Right lobe of liver (tissue), 6 donors: ENCODE data around the gene HACD3. TPM values are rescaled to one million over a fixed set of nuclear protein-coding genes. Genes with fewer than 3 reads are reported as not detected.
A peak's percentile ranks its signal among the peaks of the same experiment; 100 is the strongest.
"Not testable (repeated sequence)": the region's sequence is repeated elsewhere in the genome, so short reads cannot be mapped to it uniquely, and the experiment has no call there.

Experiments
- ATAC-seq, 4 donors: fragments of 200-7000 bp; cut with Tn5 transposase; one replicate each; pipeline ENCODE4 v1.9.1; 2020; ENCODE audit warnings: mild to moderate bottlenecking in 4 of 4, moderate library complexity in 4 of 4
- DNase-seq, 3 donors: peaks; one replicate each; pipeline ENCODE4 v3.0.0-alpha.2; 2020
- H3K27ac ChIP-seq, 3 donors: fragments of 200-600 bp; one replicate each; pipeline ENCODE4 v1.8.0; 2022
- H3K27me3 ChIP-seq, 2 donors: fragments of 200-600 bp; one replicate each; pipeline ENCODE4 v1.8.0; 2022
- H3K36me3 ChIP-seq, 4 donors: fragments of 200-600 bp; sonication (generic) in 1 of 4; one replicate each; pipeline versions ENCODE4 v1.5.1 to v1.8.0; 2017 to 2022; ENCODE audit warnings: control low read depth in 1 of 4
- H3K4me1 ChIP-seq, 4 donors: fragments of 200-600 bp; sonication (generic) in 1 of 4; one replicate each; pipeline versions ENCODE4 v1.5.1 to v1.8.0; 2017 to 2022; ENCODE audit warnings: control low read depth in 1 of 4
- H3K4me3 ChIP-seq, 3 donors: fragments of 200-600 bp; one replicate each; pipeline ENCODE4 v1.8.0; 2022
- H3K9me3 ChIP-seq, 4 donors: fragments of 200-600 bp; sonication (generic) in 1 of 4; one replicate each; pipeline versions ENCODE4 v1.5.1 to v1.8.0; 2017 to 2022; ENCODE audit warnings: control low read depth in 1 of 4
- POLR2A ChIP-seq: fragments of 450-650 bp; IDR thresholded peaks from one replicate; pipeline ENCODE4 v1.6.1; 2017; ENCODE audit warnings: antibody characterized with exemption, mild to moderate bottlenecking
- WGBS: methylation state at CpG from one replicate; pipeline ENCODE4 v1.1.6; 2018; ENCODE audit warnings: low coverage, low lambda C conversion rate; ENCODE audit not compliant: insufficient coverage; ENCODE audit errors: missing lambda C conversion rate; 5-methylcytosine and 5-hydroxymethylcytosine counted together
- intact Hi-C, 2 donors: fragments of 100-400 bp; cut with DNase I; formaldehyde crosslinking; loops; one replicate each; pipeline versions ENCODE4 v1.11.2 to v1.14.1; 2022
- total RNA-seq, 6 experiments: library from RNA; depleted of rRNA in 2 of 6; stranded (reverse); fragments of >200 nt in 2 of 6; fragmentation: NEBNext Ultra II Directional in 3 of 6; extraction: Animal tissue kit (Norgen Biotek cat#: 25700) in 3 of 6; gene quantifications; one replicate each; pipeline versions ENCODE4 v1.1.0 to v1.2.4, GENCODE V29; 2016 to 2023
- TF ChIP-seq, protein P1 (sequence below), 4 donors: fragments of 200-600 bp in 3 of 4; fragments of 450-650 bp in 1 of 4; IDR thresholded peaks; one replicate each; pipeline versions ENCODE4 v1.5.1 to v1.8.0; 2016 to 2022; ENCODE audit warnings: antibody characterized with exemption in 4 of 4, mild to moderate bottlenecking in 2 of 4
- donor health status: DM: no; HTN: yes; CAD: no.
- donor health status: DM: no; HTN: no; CAD: no.
- donor health status: DM: no; HTN: no; CAD: no.
- donor health status: DM: no; HTN: yes; CAD: no.
- donor health status: DM: no; HTN: yes; CAD: no.

HACD3 gene
- total RNA-seq, 6 experiments from 2014 or later, result 48.7 to 73.9 (median 61.7) TPM

DNA sequence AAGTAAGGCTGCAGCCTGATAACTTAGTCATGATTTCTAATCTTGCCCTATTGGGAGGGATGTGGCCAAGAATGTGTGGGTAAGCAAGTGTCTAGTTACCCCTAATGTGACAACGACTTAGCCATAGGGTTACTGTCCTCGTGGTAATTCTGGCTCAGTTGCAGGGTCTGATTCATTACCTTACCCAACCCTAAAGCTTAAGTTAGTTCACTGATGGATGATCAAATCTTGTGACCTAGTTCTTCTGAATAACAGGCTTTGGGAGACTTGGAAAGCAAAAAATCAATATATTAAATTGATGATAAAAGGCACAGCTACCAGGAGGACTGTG is 82.3 kb downstream of the HACD3 start:
- DNase-seq, result no peak
- H3K9me3 ChIP-seq, result no peaks in the 10 kb centered on the region
- intact Hi-C loops, result no loop called here
- WGBS, result 31% methylated on average over 2 of the region's 2 CpGs
- no peak for ATAC-seq
- TF ChIP-seq, protein P1, sequence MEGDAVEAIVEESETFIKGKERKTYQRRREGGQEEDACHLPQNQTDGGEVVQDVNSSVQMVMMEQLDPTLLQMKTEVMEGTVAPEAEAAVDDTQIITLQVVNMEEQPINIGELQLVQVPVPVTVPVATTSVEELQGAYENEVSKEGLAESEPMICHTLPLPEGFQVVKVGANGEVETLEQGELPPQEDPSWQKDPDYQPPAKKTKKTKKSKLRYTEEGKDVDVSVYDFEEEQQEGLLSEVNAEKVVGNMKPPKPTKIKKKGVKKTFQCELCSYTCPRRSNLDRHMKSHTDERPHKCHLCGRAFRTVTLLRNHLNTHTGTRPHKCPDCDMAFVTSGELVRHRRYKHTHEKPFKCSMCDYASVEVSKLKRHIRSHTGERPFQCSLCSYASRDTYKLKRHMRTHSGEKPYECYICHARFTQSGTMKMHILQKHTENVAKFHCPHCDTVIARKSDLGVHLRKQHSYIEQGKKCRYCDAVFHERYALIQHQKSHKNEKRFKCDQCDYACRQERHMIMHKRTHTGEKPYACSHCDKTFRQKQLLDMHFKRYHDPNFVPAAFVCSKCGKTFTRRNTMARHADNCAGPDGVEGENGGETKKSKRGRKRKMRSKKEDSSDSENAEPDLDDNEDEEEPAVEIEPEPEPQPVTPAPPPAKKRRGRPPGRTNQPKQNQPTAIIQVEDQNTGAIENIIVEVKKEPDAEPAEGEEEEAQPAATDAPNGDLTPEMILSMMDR (IDR thresholded peaks at IDR 0.05), result no peak
- TF ChIP-seq POLR2A, result no peak
- H3K27ac ChIP-seq, result peak overlapping the region in 1 of 3 donors; percentile 94
- peaks cover 0 to 26% (median 7%) of the 10 kb centered on the region in 4 donors for H3K4me1 ChIP-seq
- H3K36me3 ChIP-seq, result no peaks in the 10 kb centered on the region
- no peak overlapping the region for H3K4me3 ChIP-seq
- H3K27me3 ChIP-seq, result no peaks in the 10 kb centered on the region

DNA sequence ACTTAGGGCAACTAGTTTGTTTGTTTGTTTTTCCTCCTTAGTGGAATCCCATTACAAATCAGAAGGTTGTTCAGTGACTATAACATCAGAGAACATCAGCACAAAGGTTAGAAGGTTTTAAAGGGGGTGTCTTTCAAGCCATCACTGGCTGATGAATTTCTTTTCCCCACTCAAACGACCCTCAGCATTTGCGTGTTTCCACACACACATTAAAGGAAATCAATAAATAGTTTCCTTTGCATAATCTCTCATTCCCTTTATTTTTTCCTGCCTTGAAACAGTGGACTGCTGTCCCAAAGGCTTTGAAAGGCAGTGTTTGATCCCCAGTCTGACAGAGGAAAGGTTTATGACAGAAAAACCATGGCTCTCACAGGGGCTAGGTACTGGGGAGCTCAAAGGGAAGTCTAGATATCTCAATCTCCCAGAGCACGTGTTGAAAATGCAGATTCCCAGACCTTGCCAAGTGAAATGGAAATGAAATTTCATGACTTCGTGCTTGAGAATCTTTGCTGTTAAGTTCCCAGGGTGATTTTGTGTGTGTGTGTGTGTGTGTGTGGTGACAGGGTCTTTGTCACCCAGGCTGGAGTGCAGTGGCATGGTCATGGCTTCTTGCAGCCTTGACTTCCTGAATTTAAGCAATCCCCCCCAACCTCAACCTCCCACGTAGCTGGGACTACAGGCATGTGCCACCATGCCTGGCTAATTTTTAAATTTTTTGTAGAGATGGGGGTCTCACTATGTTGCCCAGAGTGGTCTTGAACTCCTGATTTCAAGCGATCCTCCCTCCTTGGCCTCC is 82.9 kb downstream of the HACD3 start:
- H3K36me3 ChIP-seq, result no peaks in the 10 kb centered on the region
- TF ChIP-seq, protein P1 (IDR thresholded peaks at IDR 0.05), result no peak
- TF ChIP-seq POLR2A, result no peak
- no peaks in the 10 kb centered on the region for H3K9me3 ChIP-seq
- H3K4me3 ChIP-seq, result no peak overlapping the region
- no peaks in the 10 kb centered on the region for H3K27me3 ChIP-seq
- DNase-seq (no peak), ATAC-seq (no peak)
- no peak overlapping the region for H3K27ac ChIP-seq
- 75% methylated on average over 6 of the region's 6 CpGs for WGBS
- peaks cover 0 to 26% (median 7%) of the 10 kb centered on the region in 4 donors for H3K4me1 ChIP-seq
- intact Hi-C loops, result no loop called here

DNA sequence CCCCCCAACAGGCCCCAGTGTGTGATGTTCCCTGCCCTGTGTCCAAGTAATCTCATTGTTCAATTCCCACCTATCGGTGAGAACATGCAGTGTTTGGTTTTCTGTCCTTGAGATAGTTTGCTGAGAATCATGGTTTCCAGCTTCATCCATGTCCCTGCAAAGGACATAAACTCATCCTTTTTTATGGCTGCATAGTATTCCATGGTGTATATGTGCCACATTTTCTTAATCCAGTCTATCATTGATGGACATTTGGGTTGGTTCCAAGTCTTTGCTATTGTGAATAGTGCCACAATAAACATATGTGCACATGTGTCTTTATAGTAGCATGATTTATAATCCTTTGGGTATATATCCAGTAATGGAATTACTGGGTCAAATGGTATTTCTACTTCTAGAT is 85.6 kb downstream of the HACD3 start:
- DNase-seq, H3K27me3 ChIP-seq, intact Hi-C loops, H3K27ac ChIP-seq, H3K36me3 ChIP-seq, H3K4me3 ChIP-seq, H3K9me3 ChIP-seq, ATAC-seq: not testable (repeated sequence)
- peaks cover 0 to 20% (median 5%) of the 10 kb centered on the region in 4 donors for H3K4me1 ChIP-seq
- WGBS, result 82% methylated on average over 1 of the region's 1 CpG

DNA sequence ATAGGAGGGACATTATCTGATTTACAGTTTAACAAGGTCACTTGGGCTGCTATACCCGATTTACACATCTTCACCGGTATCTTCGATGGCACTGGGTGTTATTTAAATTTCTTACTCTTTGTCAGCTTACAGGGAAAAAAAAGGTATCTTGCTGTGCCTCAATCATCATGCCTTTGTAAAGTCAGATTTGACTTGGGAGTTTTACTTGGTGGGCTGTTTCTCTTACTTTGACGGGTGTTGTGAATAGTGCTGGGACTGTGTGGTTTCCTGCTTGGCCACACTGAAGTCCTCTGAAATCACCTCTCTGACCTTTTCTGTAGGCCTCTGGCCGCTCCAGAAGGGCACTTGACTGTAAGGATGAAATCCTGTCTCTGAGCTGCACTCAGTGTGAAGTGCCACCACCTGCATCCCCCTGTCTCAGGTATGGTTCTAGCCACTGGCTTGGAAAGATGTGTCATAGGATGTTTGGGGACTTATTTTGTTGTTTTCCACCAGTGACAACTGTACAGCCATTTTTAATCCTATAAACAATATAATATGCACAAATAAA is 88.4 kb downstream of the HACD3 start:
- Histone ChIP-seq H3K36me3 (no peaks in the 10 kb centered on the region), H3K27me3 (no peaks in the 10 kb centered on the region), H3K4me3 (no peak overlapping the region), H3K27ac (no peak overlapping the region), H3K9me3 (no peaks in the 10 kb centered on the region), H3K4me1 (peaks cover 0 to 3% (median 0%) of the 10 kb centered on the region in 4 donors)
- 77% methylated on average over 3 of the region's 5 CpGs for WGBS
- TF ChIP-seq, protein P1 (IDR thresholded peaks at IDR 0.05), result no peak
- TF ChIP-seq POLR2A, result no peak
- DNase-seq (no peak), ATAC-seq (no peak)
- intact Hi-C loops, result no loop called here

DNA sequence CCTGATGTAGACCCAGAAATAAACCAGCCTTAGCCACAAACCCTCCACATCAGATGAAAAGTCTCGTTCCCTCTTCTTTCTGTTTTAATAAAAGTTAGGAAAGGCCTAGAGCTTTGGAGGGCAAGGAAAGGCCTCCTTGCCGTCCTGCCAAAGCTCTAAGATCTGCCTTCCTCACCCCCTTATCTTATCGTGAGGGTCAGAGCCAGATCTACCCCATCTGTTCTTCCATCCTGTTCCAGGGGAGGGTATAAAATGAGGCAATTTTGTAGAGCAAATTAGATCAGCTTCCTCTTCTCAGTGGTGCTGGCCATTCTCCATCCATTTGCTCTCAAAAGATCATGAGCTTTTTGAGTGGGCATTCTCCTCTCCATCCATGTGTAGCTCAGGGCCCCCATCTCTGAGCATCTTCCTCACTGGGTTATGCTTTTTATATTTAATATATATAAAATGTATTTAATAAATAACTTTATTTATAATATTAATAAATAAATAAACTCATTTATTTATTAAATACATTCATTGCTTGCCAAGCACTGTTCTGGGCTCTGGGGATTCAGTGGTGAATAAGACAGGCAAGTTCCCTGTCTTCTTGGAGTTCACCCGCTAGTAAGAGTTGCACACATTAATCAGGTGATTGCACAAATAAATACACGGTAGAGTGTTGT is 89.5 kb downstream of the HACD3 start:
- intact Hi-C loops, result no loop called here
- H3K27ac ChIP-seq, result no peak overlapping the region
- no peak overlapping the region for H3K4me3 ChIP-seq
- H3K27me3 ChIP-seq, result no peaks in the 10 kb centered on the region
- ATAC-seq, result peak in 1 of 4 donors; percentile 39
- TF ChIP-seq, protein P1 (IDR thresholded peaks at IDR 0.05), result no peak
- no peak for TF ChIP-seq POLR2A
- H3K9me3 ChIP-seq, result no peaks in the 10 kb centered on the region
- WGBS, result 59% methylated on average over 5 of the region's 5 CpGs
- H3K36me3 ChIP-seq, result no peaks in the 10 kb centered on the region
- peaks cover 0 to 3% (median 0%) of the 10 kb centered on the region in 4 donors for H3K4me1 ChIP-seq
- DNase-seq, result no peak
